ENCODE data around the gene LEPR.

DNA sequence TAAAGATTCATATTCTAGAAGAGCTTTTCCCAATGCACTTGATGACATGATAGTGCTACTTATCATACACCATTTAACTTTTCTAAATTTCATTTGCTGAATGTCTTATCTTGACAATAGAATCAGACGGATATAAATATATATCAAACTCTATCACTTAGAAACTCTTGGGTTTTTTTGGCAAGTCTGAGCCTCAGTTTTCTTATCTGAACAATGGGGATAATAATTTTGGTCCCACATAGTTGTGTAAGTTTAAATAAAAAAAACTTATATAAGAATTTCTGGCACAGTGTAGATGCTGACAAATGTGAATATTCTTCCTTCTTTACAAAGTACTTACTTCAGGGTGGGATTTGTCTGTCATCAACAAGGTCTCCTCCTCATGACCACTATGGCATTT lies 21.5 kb upstream of the LEPR start:
- TF ChIP-seq, protein P1, sequence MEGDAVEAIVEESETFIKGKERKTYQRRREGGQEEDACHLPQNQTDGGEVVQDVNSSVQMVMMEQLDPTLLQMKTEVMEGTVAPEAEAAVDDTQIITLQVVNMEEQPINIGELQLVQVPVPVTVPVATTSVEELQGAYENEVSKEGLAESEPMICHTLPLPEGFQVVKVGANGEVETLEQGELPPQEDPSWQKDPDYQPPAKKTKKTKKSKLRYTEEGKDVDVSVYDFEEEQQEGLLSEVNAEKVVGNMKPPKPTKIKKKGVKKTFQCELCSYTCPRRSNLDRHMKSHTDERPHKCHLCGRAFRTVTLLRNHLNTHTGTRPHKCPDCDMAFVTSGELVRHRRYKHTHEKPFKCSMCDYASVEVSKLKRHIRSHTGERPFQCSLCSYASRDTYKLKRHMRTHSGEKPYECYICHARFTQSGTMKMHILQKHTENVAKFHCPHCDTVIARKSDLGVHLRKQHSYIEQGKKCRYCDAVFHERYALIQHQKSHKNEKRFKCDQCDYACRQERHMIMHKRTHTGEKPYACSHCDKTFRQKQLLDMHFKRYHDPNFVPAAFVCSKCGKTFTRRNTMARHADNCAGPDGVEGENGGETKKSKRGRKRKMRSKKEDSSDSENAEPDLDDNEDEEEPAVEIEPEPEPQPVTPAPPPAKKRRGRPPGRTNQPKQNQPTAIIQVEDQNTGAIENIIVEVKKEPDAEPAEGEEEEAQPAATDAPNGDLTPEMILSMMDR (IDR thresholded peaks at IDR 0.05; ENCODE audit: insufficient read depth, low read depth, low read length): no peak
- TF ChIP-seq EZH2 (IDR thresholded peaks at IDR 0.05; ENCODE audit: insufficient read depth, low read length): no peak

Data from astrocyte (in vitro differentiated cells and primary cell).